Dermis blood vessel endothelial cell (primary cell): ENCODE data around the gene AKAIN1. TPM values are rescaled to one million over a fixed set of nuclear protein-coding genes. Genes with fewer than 3 reads are reported as not detected.

Experiments used
- DNase-seq: peaks from one replicate; pipeline ENCODE4 v3.0.0; 2010
- total RNA-seq: library from RNA; depleted of rRNA; stranded (reverse); fragments of >200 nt; gene quantifications from 2 replicates; pipeline ENCODE4 v1.2.3, GENCODE V29; 2014

AKAIN1 gene, protein sequence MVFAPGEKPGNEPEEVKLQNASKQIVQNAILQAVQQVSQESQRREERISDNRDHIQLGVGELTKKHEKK
- total RNA-seq, result not detected in 2 replicates

- peak; percentile 61 for DNase-seq
Observed at GRCh38 chr18:5197032-5197434, at the start of gene AKAIN1. TSS of gene AKAIN1 (minus strand) at chr18:5197257. CDS start at chr18:5197053, 204 bp downstream.

- no peak for DNase-seq
Observed at GRCh38 chr18:5244941-5245340, 47.9 kb upstream of the AKAIN1 start.

DNA sequence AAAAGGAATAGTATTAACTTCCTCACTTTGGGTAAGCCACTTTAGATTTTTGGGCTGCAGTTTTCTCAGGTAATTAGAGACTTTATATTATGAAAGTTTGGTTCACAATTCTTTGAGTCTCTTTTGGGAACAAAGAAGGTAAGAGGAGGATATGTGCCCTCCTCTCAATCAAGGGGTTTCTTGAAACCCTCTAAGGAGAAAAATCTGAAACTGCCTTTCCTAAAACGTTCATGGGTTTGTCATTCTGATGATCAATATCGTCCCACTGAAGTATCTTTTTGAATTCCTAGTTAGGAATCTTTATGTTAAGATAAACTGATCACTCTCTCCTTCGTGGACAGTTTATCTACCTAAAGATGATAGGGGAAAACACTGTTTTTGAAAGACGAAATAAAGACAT, 42.4 kb upstream of the AKAIN1 start:
- no peak for DNase-seq

DNA sequence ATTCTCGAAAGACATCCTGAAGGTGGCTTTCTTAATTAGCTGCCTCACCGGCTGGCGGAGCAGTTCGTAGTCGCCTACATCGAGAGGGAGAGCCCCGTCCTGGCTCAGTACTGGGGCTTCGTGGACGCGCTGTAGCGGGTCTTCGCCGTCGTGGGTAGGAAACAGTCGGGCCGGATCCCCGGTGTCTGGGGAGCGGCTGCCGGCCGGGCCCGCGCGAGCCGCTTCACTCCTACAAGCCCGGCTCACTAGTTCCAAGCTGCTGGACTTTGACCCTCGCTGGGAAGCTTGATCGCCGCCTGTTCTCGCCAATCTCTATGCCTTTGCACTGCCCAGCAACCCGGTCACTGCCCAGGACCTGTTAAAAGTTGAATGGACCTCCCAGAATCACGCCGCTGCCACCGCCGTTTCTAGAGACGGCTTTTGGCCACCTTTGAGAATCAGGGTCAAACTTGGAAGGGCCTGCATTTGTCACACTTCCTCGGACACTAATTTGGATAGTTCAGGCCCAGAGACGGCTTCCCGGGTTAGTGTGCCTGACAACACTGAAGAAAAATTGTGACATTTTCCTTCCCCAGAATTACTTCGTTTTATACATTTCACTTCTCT, 41.4 kb upstream of the AKAIN1 start:
- peak; percentile 50 for DNase-seq

DNA sequence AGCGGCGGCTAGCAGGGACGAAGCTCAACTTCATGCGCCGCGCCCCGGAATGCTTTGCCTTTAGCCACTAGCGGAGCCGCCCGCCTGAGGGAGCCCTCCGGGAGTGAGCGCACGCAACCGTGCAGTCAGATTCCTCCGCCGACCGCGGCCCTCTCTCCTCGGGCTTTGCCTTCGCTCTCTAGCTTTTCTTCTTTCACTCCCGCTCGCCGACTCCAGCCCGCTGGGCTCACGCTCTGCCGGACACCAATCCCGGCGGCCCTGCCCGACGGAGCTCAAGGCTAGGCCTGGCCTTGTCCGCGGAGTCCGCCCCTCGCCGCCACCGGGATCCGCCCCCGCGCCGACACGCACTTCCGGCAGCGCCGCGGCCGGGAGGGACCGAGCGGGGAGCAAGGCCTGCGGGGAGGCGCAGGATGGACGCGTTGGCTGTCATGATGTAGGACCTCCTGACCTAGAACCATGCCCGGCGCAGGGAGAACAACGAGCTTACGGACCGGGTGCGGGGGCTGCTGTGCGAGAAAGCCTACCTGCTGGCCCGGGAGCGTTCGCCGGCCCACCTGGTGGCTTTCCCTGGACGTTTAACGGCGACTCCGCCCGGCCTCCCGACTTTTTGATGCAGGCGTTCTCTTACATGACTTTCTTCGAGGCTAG, 40.8 kb upstream of the AKAIN1 start:
- DNase-seq, result peak; percentile 93

DNA sequence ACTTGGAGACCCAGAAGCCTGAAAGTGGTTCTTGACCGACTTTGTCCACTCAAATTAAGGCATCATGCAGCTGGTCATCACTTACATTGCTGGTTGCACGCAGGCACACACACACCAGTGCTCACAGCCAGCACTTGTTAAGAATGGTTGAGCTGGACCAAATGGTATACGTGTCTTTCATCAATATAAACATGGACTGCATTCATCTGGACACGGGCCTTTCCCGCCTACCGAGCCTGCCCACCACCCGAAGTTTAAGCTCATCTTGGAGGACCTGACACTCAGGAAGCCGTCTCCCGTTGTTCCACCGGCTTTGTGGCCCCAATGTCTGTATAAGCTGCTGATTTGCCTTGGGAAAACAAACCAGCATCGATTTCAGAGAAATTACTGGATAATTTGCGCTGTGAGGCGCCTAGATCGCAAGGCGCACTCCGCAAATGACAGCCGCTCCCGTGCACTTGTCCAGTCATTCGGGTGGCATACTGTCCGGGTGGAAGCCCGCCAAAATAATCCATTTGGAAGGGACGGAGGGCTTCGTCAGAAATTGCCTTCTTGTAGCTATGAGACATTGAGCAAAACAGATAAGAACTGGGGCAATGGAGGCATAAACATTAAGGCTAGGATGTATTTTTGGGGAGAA, 40.1 kb upstream of the AKAIN1 start:
- DNase-seq, result no peak

GRCh38 chr18:5214583-5215351, 17.7 kb upstream of the AKAIN1 start:
- DNase-seq, result no peak

DNA sequence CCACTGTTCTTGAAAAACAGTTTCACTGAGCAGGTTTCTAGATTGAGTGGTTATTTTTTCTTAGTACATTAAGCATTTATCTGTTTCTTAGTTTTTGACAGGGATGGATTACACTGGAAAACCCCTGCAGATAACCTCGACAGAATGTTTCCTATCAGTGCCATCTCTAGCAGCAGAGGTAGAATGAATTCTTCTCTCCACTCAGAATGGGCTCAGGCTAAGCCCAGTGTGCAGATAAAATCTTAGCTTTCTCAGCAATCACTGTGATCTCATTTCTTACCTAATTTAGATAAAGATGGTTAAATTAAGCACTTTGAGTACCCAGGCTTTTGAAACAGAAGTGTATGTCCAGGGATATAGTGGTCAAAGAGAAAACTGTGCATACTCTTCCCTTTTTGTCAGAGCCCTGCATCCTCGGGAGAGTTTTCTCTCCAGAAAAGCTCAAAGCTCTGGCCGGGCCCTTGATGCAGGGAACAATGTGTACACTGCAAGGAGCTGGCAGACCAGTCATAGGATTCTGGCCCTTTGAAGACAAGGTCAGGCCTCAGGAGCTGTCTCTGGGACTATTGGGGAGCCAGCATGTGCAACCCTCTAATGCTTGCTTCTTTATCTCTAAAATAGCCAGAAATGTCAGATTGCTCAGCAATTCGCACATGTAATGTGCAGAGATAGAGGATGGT, 10.6 kb upstream of the AKAIN1 start:
- no peak for DNase-seq

GRCh38 chr18:5198311-5198710, 1.3 kb upstream of the AKAIN1 start:
- DNase-seq, result no peak

GRCh38 chr18:5197461-5197860, 404 bp upstream of the AKAIN1 start:
- DNase-seq, result no peak

GRCh38 chr18:5196253-5197031, 615 bp downstream of the AKAIN1 start:
- no peak for DNase-seq

GRCh38 chr18:5195656-5196055, 1.4 kb downstream of the AKAIN1 start:
- no peak for DNase-seq

GRCh38 chr18:5180254-5180653, 16.8 kb downstream of the AKAIN1 start:
- DNase-seq, result no peak

DNA sequence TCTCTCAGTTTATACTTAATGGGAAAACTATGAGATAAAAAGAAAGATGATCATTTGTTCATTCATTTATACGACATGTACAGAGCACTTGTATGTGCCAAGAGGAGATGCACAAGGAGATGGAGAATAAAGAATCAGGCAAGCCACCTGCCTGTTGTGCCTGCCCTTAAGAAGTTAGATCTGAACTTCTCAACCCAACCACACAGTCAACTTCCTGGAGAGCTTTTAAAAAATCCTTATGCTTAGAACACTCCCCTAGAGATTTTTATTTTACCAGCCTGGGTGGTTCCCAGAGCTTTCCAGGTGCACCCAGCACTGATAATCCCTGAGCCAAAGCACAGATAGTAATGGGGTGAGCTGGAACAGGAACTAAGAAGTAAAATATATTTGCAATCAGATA, 18.5 kb downstream of the AKAIN1 start:
- DNase-seq, result no peak

- DNase-seq, result no peak
Observed at GRCh38 chr18:5175378-5175777, 21.7 kb downstream of the AKAIN1 start.

GRCh38 chr18:5173646-5174045, 23.4 kb downstream of the AKAIN1 start:
- DNase-seq, result no peak

DNA sequence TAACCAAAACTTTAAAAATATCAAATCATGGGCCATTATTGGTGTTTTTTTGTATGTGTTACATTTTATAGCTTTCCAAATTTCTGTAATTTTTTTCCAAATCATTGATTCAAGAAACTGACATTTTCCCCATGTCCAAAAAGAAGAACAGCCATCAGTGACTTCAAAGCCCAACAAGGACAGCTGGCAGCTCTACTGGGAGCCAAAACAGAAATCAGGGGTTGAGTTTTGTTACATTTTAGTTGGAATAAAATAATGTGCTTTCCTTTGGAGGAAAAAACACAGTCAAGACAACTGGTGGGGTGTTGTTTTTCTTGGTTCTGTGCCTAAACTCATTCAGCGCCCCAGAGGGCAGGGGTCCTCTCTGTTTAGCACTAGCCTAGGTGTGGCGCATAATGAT, 23.8 kb downstream of the AKAIN1 start:
- DNase-seq, result no peak

- DNase-seq, result no peak
Observed at GRCh38 chr18:5167831-5168230, 29.2 kb downstream of the AKAIN1 start.

DNA sequence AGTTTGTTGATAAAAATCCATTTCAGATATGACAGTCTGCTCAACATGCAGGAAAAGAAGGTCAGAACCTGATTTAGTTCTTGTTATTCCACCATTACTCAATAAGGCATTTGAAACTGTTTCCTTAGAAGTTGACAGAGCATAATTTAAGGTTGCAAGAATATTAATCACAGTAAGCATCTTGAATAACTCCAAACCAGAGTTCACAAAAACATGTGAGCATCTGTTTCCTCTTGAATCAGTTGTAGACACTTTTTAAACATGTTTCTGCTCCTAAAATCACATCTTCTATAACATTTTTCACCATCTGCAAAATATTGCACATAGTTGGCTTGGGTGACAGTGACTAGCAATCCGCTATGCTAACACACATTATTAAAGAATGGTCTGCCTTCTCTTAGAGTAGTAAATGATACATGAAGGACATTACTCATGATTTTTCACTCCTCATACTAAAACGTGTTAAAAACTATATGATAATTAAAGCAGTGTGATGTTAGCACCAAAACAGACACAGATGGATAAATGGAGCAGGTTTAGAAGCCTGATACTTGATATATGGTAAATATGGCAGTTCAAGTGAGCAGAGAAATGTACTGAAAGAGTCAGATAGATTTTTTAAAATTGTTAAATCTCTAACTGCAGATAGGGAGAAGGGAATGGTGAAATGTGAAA, 30.3 kb downstream of the AKAIN1 start:
- no peak for DNase-seq

DNA sequence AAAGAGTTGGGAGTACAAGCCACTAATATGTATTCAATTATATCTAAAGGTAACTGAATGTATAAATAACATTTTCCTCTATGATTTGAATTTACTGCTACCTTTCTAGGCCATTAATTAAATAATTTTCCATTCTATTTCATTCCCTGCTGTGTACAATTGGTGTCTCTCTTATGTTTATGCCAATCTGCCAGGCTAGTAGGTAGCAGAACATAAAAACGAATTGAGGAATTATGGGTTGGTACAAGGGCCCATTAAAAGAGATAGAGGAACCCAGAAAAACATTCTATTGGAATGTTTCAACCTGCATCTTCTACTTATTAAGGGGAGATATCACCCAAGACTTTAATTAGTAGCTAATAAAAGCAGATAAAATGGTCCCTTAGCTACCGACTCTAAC, 32.2 kb downstream of the AKAIN1 start:
- no peak for DNase-seq

DNA sequence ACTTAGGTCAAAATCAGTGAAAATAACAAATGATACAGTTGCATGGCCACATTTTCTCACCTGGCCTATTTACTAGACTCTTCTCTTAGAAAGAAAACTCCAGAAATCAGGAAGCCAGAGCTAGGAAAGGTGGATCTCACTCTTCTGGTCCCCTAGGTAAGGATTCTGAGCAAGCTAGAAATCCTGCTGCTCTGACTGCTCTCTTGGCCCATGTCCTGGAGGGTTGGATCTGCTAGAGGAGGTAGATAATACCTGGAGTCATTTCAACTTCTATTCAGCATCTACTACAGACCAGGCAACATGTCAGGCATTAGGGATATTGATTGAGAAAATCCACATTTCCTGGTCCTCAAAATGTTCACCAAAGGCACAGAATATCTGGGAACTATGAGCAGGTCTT, 34.9 kb downstream of the AKAIN1 start:
- no peak for DNase-seq
